Skin epidermis (tissue), 12 donors: Measurements from ENCODE around the gene MBP.
A peak's percentile ranks its signal among the peaks of the same experiment; 100 is the strongest.

ENCODE experiments used
- H3K27ac ChIP-seq, 21 experiments: fragments of 200-600 bp; sonication (generic) in 11 of 21; one replicate each; pipeline ENCODE4 v1.5.0; 2020; ENCODE audit warnings: mild to moderate bottlenecking in 3 of 21, inconsistent platforms in 2 of 21, moderate library complexity in 2 of 21
- H3K4me3 ChIP-seq, 7 experiments: fragments of 200-600 bp; sonication (generic) in 2 of 7; one replicate each; pipeline ENCODE4 v1.5.0; 2020; ENCODE audit warnings: inconsistent platforms in 2 of 7, mild to moderate bottlenecking in 2 of 7, moderate library complexity in 1 of 7

The MBP gene

DNA sequence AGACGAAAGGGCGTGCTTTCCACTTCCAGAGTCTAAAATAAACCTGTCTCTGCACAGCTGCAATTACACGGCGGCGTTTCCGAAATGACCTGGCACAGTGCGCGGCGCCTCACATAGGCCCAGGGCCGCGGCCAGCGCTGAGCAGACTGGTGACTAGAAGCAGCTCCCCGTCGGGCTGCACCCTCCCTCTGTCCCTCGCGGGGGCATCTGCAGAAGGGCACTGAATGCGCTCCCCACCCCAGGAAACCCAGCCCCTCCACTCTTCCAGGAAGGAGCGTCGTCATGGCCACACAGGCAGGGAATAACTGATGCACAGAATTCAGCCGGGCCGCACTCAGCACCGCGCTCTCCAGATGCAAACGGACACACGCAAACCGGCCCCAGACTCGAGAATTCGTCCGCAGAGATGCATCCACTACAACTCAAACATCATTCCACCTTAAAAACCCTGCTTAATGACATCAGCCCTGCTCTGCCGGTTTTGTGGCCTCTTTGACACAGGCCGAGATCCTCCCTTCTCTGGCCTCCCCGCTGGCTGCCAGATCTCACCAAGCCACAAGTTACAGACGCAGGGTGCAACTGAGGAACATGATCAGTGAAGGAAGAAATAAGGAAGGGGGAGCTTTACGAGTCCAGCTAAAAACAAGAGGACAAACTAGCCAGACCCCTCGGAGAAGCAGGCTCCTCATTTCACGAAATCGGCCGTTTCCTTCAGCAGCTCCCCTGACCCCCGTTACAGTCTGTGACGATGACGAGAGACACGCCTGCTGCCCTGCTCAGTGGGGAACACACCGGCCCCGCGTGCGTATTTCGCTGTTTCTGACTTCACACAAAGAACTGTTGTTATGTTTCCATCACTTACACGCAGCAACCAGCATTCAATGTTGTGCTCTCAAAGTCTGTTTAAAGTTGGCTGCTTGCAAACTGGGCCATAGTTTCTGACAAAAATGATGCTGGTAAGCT is 40.2 kb downstream of the MBP start:
- peak overlapping the region in 1 of 21 experiments; percentile 36 for H3K27ac ChIP-seq
- H3K4me3 ChIP-seq = no peak overlapping the region

- Histone ChIP-seq H3K4me3 (no peak overlapping the region), H3K27ac (no peak overlapping the region)
These were observed 41.2 kb downstream of the MBP start for GRCh38 chr18:77091366-77091765.

GRCh38 chr18:77090546-77091174 is 41.9 kb downstream of the MBP start:
- Histone ChIP-seq H3K4me3 (no peak overlapping the region), H3K27ac (no peak overlapping the region)

GRCh38 chr18:77089723-77090285 is 42.8 kb downstream of the MBP start:
- Histone ChIP-seq H3K27ac (peak overlapping the region in 3 of 21 experiments; percentile 12 to 27 (median 14)), H3K4me3 (no peak overlapping the region)

GRCh38 chr18:77088963-77089722 is 43.4 kb downstream of the MBP start:
- H3K4me3 ChIP-seq = no peak overlapping the region
- H3K27ac ChIP-seq = peak overlapping the region in 7 of 21 experiments; percentile 0 to 61 (median 27)

DNA sequence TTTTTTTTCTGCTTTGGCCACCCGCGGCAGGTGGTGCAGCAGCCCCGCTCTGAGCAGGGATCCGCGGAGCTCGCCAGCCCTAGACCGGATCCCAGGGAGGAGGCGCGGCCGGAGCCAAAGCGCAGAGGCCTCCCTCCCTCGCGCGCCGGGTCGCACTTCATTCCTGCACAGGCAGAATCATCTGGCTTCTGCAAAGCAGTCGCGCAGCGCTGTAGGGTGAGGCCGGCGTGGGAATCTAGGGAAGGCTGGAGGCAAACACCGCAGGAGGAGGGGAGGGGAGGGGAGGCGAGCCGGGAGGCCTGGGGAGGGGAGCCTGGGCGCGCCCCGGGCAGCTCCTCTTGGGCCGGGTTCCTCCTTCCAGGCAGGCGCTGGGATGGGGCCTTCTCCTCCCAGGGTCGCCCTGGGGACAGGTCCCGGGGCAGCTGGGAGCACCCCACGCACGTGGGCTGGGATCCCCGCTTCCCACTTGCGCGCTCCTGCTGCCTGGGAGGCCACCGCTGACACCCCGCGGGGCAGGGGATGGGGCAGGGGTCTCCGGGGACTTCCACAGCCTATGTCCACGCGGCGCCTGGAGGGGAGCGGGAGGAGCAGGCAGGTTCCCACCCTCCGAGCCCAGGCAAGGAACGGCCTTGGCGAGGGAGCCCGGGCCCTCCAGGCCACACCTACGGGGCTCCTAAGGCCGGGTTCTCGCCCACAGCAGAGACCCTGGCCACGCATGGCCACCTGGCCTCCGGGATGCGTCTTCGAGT is 45.0 kb downstream of the MBP start:
- peak overlapping the region in 18 of 21 experiments; percentile 22 to 84 (median 56) for H3K27ac ChIP-seq
- peak overlapping the region; percentile 9 to 28 (median 17) for H3K4me3 ChIP-seq

DNA sequence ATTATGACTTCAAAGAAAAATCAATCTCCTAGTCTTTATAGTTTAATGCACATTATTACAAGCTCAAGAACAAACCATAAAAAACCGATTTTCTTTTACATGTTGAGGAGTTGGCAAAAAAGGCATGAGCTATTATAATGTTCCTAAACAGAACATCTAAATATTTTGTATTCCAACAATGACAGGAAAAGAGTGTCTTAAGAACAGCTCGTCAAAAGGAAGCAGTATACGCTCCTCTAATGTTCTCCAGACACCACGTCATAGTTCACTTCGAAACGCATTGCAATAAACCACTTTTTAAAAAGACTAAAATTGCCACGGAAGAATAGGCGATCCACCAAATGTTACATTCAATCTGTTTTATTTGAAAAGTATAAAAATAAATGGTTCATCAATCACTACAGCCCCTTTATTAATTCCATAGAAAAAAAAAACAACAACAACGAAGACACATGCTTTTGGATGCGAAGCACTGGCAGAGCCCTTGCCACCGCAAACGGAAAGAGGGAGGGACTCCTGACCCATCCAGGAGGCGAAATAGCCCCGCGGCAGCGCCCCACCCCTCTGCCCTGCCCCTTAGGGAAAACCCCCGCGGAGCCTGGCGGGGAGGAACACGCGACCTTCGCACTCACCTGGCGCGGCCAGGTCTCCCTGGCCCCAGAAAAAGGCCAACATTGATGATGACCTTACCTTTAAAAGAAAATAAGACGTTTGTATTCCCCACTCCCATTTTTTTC is 45.8 kb downstream of the MBP start:
- H3K27ac ChIP-seq = peak overlapping the region in 18 of 21 experiments; percentile 22 to 84 (median 56)
- H3K4me3 ChIP-seq = peak overlapping the region; percentile 9 to 28 (median 17)

- Histone ChIP-seq H3K27ac (peak overlapping the region in 12 of 21 experiments; percentile 23 to 72 (median 55)), H3K4me3 (no peak overlapping the region)
These were observed 46.5 kb downstream of the MBP start for GRCh38 chr18:77086034-77086433.

GRCh38 chr18:77084688-77085035 is 47.9 kb downstream of the MBP start:
- H3K27ac ChIP-seq = peak overlapping the region in 8 of 21 experiments; percentile 8 to 58 (median 39)
- H3K4me3 ChIP-seq = no peak overlapping the region

DNA sequence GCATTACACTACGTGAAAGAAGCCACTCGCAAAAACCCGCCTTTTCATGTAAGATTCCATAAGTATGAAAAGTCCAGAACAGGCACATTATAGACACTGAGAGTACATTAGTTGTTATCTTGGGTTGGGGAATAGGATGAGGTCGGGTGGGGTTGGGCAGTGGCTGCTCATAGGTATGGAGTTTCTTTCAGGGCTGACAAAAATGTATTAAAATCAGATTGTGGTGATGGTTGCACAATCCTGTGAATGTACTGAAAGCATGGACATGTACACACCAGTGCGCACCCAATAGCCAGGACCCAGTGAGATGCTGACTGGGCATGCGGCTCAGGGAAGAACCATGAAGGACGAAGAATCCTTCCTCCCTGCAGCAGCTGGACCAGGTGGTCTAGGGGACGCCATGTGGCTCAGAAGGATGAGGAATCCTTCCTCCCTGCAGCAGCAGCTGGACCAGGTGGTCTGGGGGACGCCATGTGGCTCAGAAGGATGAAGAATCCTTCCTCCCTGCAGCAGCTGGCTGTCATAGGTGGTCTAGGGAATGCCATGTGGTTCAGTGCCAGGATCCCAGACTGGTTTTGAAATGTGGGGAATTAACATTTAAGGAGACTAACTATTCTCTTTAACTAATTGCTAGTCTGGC is 50.1 kb downstream of the MBP start:
- no peak overlapping the region for H3K4me3 ChIP-seq
- peak overlapping the region in 2 of 21 experiments; percentile 9 to 18 for H3K27ac ChIP-seq

DNA sequence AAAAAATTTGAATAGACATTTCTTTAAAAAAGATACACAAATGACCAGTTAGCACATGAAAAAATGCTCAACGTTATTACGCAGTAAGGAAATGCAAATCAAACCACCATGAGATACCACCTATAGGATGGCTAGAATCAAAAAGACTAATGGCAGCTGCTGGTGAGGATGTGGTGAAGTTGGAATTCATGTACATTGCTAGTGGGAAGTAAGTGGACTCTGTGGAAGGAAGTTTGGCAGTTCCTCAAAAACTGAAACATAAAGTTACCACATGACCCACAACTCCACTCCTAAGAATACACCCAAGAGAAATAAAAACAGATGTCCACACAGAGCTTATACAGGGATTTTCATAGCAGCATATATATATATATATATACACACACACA is 51.2 kb downstream of the MBP start:
- H3K27ac ChIP-seq = peak overlapping the region in 5 of 21 experiments; percentile 22 to 71 (median 60)
- no peak overlapping the region for H3K4me3 ChIP-seq

DNA sequence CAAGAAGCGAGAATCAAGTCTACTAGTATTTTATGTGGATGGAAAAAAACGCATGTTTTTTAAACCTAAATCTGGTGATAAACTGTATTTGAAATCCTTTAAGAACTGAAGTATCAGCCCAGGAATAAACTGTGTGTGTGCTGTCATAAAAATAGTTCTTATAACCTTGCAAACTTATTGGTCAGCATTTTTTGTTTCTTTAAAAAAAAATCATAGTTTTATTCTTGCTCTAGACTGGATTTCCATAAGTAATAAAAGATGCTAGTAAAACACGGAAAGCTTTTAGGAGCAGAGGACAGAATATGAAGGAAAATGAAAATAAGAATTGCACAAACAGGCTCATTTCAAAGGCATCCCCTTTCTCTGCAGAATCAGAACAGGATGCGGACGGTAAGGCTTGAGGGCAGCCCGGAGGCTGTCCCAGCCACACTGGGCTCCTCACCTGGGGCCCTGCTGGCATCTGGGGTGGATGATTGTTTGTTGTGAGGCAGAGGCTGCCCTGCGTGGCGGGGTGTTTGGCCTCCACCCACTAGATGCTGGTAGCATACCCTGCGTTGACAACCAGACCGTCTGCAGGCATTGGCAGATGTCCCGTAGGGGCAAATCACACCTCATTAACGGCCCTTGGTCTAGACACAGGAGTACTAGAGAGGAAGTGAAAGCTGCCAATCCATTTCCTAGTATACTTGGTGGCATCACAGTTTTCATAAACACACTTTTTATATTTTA is 52.5 kb downstream of the MBP start:
- Histone ChIP-seq H3K4me3 (no peak overlapping the region), H3K27ac (peak overlapping the region in 8 of 21 experiments; percentile 13 to 71 (median 60))

- H3K4me3 ChIP-seq = no peak overlapping the region
- peak overlapping the region in 2 of 21 experiments; percentile 16 to 19 for H3K27ac ChIP-seq
These were observed 53.5 kb downstream of the MBP start for GRCh38 chr18:77079088-77079487.

GRCh38 chr18:77078690-77079070 is 53.9 kb downstream of the MBP start:
- peak overlapping the region in 3 of 21 experiments; percentile 13 to 19 (median 16) for H3K27ac ChIP-seq
- no peak overlapping the region for H3K4me3 ChIP-seq

GRCh38 chr18:77077941-77078689 is 54.5 kb downstream of the MBP start:
- Histone ChIP-seq H3K4me3 (no peak overlapping the region), H3K27ac (peak overlapping the region in 3 of 21 experiments; percentile 11 to 16 (median 13))

DNA sequence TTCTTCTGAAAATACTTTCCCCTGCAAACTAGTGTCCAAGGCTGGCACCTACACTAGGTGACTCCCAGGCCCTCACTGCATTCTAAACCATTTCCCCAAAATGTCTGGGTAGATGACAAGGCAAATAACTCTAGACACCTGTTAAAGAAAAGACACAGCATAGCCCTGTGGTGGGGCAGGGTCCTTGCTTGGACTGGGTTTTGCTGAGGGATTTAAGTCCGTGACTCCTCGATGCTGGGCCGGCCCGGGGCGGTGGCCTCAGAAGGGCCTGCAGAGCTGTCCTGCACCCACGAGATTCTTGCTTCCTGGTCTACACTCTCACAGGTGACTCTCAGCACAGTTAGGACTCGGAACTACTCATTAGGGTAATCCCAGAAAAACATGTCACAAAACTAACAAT is 55.2 kb downstream of the MBP start:
- no peak overlapping the region for H3K4me3 ChIP-seq
- H3K27ac ChIP-seq = no peak overlapping the region

DNA sequence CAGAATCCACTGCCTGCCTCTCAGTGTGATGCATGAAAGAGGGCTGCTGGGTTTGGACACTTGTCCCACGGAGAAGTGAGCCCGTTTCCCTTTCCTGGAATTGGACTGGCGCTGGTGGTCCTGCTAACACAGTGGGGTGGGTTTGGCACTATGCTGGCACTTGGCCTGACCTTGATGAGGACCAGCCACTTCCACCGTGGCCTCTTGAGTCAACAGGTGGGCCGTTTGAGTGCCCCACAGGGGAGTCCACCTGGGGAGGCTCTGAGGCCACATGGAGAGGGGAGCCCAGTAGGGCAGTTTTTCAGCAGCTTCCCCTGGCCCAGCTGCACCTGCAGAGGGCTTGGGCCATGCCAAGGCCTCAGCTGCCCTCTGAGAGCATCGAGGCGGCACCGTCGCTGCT is 56.5 kb downstream of the MBP start:
- Histone ChIP-seq H3K27ac (no peak overlapping the region), H3K4me3 (no peak overlapping the region)
